Hematopoietic multipotent progenitor cell treated with erythropoietin and hydrocortisone succinate and interleukin-3 and kit ligand, for 6 days (in vitro differentiated cells): ENCODE data around the gene EPO.
A peak's percentile ranks its signal among the peaks of the same experiment; 100 is the strongest.
"Not testable (repeated sequence)": the region's sequence is repeated elsewhere in the genome, so short reads cannot be mapped to it uniquely, and the experiment has no call there.

ENCODE experiments used
- DNase-seq: peaks from one replicate; pipeline ENCODE4 v3.0.0-alpha.2; 2015

The EPO gene

GRCh38 chr7:100744605-100745004 lies 24.3 kb downstream of the EPO start:
- DNase-seq: no peak

- peak; percentile 60 for DNase-seq
These were observed 24.9 kb downstream of the EPO start for GRCh38 chr7:100745184-100745583.

DNA sequence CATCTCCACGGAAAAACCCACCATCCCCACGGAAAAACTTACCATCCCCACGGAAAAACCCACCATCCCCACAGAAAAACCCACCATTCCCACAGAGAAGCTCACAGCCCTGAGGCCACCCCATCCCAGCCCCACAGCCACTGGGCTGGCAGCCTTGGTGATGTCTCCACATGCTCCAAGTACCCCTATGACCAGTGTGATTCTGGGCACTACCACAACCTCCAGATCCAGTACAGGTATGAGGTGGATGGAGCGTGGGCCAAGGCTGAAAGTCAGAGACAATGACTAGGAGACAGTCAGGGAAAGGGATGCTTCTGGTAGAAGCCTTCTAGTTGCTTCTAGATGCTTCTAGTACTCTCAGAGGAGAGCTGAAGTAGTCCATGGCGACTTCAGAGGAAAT lies 32.7 kb downstream of the EPO start:
- no peak for DNase-seq

- no peak for DNase-seq
These were observed 33.5 kb downstream of the EPO start for GRCh38 chr7:100753750-100754149.

DNA sequence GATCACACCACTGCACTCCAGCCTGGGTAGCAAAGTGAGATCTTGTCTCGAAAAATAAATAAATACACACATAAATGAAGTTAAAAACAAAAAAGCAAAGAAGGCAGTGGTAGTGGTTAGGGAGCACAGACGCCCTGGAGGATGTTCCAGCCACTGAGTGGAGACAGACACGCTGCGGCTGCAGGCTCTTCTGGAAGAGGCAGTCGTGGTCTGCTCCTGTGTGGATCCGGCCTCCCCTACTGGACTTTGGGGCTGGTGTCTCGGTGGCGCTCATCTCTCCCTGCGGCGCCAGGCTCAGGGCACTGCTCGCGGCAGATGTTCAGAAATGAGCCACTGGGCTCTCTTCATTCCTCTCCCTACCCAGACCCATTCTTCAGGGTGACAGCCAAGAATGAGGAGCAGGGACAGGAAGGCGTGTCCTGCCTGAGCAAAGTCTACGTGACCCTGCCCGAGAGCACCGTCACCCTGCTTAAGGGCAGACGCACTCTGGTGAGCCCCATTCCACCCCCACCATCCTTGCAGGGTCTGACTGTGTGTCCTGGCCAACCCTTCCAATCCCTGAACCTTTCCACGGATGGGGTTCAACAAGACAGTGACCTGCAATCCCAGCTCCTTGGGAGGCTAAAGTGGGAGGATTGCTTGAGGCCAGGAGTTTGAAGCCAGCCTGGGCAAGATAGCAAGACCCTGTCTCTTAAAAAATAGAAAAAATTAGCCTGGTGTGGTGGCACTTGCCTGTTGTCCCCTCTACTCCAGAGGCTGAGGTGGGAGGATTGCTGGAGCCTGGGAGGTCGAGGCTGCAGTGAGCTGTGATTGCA lies 39.3 kb downstream of the EPO start:
- DNase-seq: no peak

GRCh38 chr7:100762841-100763240 lies 42.6 kb downstream of the EPO start:
- DNase-seq: not testable (repeated sequence)

DNA sequence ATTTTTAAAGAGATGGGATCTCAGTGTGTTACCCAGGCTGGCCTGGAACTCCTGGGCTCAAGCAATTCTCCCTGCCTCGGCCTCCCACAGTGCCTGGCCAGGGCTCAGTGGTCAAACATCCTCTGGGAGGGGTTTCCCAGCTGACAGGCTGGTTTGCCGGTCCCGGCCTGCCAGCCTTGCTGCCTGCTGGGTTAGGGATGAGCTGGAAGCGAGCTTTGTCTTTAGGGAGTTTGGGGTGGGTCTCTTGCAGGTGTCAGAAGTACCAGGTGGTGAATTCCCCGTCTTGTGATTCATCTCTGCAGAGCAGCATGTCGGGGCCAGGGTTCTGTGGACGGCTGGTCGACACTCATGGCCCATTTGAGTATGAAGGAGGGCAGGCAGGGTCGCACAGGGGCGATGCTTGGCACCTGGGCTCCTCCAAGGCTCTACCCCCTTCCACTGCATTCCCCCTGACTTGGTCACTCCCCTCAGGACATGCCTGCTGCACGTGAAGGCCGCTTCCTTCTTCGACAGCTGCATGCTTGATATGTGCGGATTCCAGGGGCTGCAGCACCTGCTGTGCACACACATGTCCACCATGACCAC lies 43.4 kb downstream of the EPO start:
- no peak for DNase-seq

- DNase-seq: no peak
These were observed 44.6 kb downstream of the EPO start for GRCh38 chr7:100764841-100765240.

GRCh38 chr7:100765250-100765649 lies 45.0 kb downstream of the EPO start:
- no peak for DNase-seq

- no peak for DNase-seq
These were observed 48.5 kb downstream of the EPO start for GRCh38 chr7:100768784-100769183.
